ENCODE results near the gene CHI3L2. TPM values are rescaled to one million over a fixed set of nuclear protein-coding genes. Genes with fewer than 3 reads are reported as not detected.

CHI3L2 gene
- total and polyA plus RNA-seq, 9 of the 15 experiments (the other 6 are each of a cell fraction or from before 2014, with no cell fraction given), result 0.07 to 0.27 (median 0.15) TPM; not detected in 6

GRCh38 chr1:111280267-111280666 lies 52.8 kb downstream of the CHI3L2 start:
- intact Hi-C loops (cut with micrococcal nuclease), result no loop called here
- no peak overlapping the region for H3K9ac ChIP-seq (ENCODE audit: insufficient read depth in 1 of 2, low read depth in 2 of 2, low read length in 2 of 2)
- no peak overlapping the region for H2AFZ ChIP-seq (ENCODE audit: low read depth, low read length)
- no peaks in the 10 kb centered on the region for H3K4me1 ChIP-seq (replicated peaks in 1 of 2; ENCODE audit: control insufficient read depth in 2 of 2, insufficient read depth in 2 of 2, low read length in 2 of 2)
- no peaks in the 10 kb centered on the region for H3K9me3 ChIP-seq (replicated peaks; ENCODE audit: control insufficient read depth, insufficient read depth, low read depth, low read length)
- ChIA-PET POLR2A (no interaction called here), CTCF (ENCODE audit: low intra/inter-chr PET ratio) (no interaction called here)
- no TSS peak for BruUV-seq (replicated peaks)
- no peaks in the 10 kb centered on the region for H3K79me2 ChIP-seq (ENCODE audit: control insufficient read depth, insufficient read depth, low read length)
- H3K4me2 ChIP-seq (ENCODE audit: insufficient read depth, low read length), result no peak overlapping the region
- H3K27ac ChIP-seq (ENCODE audit: extremely low read depth, low read depth, low read length), result no peak overlapping the region
- no peaks in the 10 kb centered on the region for H4K20me1 ChIP-seq (replicated peaks; ENCODE audit: control insufficient read depth, insufficient read depth, low read length)
- DNase-seq (ENCODE audit: extremely low read depth in 1 of 4, low spot score in 3 of 4) (no peak), ATAC-seq (no peak), FAIRE-seq (no peak)
- in situ Hi-C loops (cut with MboI), result no loop called here
- H3K27me3 ChIP-seq (ENCODE audit: control insufficient read depth in 2 of 2, insufficient read depth in 2 of 2, low read length in 2 of 2), result peaks cover 2 to 12% of the 10 kb centered on the region in 2 experiments; a peak in 2 of 5 replicates
- H3K4me3 ChIP-seq, result no peak overlapping the region
- no peaks in the 10 kb centered on the region for H3K36me3 ChIP-seq (ENCODE audit: control insufficient read depth, insufficient read depth, low read length)
- no peaks in the 10 kb centered on the region for H3K9me1 ChIP-seq (ENCODE audit: control insufficient read depth, insufficient read depth, low read length)
- TF ChIP-seq CBX2 (IDR thresholded peaks at IDR 0.05; ENCODE audit: insufficient read depth, low read length, poor library complexity, severe bottlenecking) (no peak), E2F4 (CRISPR knock-in tag; IDR thresholded peaks at IDR 0.05; ENCODE audit: low read depth) (no peak), ZNF551 (CRISPR knock-in tag; IDR thresholded peaks at IDR 0.05) (no peak), HNRNPUL1 (IDR thresholded peaks at IDR 0.05; ENCODE audit: low read length) (no peak), ZBTB2 (IDR thresholded peaks at IDR 0.05) (no peak), ZNF395 (CRISPR knock-in tag; IDR thresholded peaks at IDR 0.05) (no peak), PTTG1 (tag; IDR thresholded peaks at IDR 0.05; ENCODE audit: low read depth) (no peak), RAD21 (CRISPR knock-in tag; conservative IDR thresholded peaks at IDR 0.05 in 1 of 2, IDR thresholded peaks at IDR 0.05 in 1 of 2) (no peak), NELFE (IDR thresholded peaks at IDR 0.05; ENCODE audit: insufficient read depth, insufficient read length) (no peak), CLOCK (CRISPR knock-in tag; IDR thresholded peaks at IDR 0.05; ENCODE audit: borderline replicate concordance) (no peak), FOXJ3 (CRISPR knock-in tag; IDR thresholded peaks at IDR 0.05) (no peak), CHAMP1 (IDR thresholded peaks at IDR 0.05) (no peak), ZFP30 (CRISPR knock-in tag; IDR thresholded peaks at IDR 0.05; ENCODE audit: borderline replicate concordance) (no peak)
